ENCODE results near the gene STRA6.
"Not testable (repeated sequence)": the region's sequence is repeated elsewhere in the genome, so short reads cannot be mapped to it uniquely, and the experiment has no call there.

Gene STRA6

GRCh38 chr15:74179983-74180880 lies 22.4 kb downstream of the STRA6 start:
- no peak for DNase-seq (ENCODE audit: low spot score)

- no peak for DNase-seq (ENCODE audit: low spot score)
Observed at GRCh38 chr15:74179101-74179841, 23.3 kb downstream of the STRA6 start.

- DNase-seq (ENCODE audit: low spot score) = no peak
Observed at GRCh38 chr15:74178326-74179100, 24.1 kb downstream of the STRA6 start.

DNA sequence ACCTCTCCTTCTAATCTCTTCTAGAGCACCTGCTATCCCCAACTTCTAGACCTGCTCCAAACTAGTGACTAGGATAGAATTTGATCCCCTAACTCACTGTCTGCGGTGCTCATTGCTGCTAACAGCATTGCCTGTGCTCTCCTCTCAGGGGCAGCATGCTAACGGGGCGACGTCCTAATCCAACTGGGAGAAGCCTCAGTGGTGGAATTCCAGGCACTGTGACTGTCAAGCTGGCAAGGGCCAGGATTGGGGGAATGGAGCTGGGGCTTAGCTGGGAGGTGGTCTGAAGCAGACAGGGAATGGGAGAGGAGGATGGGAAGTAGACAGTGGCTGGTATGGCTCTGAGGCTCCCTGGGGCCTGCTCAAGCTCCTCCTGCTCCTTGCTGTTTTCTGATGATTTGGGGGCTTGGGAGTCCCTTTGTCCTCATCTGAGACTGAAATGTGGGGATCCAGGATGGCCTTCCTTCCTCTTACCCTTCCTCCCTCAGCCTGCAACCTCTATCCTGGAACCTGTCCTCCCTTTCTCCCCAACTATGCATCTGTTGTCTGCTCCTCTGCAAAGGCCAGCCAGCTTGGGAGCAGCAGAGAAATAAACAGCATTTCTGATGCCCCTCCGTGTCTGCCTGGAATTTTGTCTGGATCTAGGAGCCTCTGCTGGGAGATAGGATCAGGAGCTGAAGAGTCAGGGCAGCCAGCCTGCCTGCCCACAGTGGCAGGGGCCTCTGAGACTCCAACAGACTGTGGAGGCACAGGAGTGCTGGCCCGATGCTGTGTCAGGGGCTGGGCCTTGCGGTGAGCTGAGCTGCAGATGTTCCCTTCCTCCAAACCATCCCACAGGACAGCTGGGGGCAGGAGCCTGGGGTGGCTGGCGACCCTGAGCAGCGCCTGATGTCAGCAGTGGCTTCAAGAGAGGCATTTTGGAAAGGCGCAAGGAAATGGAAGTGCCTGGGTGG lies 26.0 kb downstream of the STRA6 start:
- no peak for DNase-seq (ENCODE audit: low spot score)

- DNase-seq (ENCODE audit: low spot score) = no peak
Observed at GRCh38 chr15:74175271-74176191, 27.1 kb downstream of the STRA6 start.

DNA sequence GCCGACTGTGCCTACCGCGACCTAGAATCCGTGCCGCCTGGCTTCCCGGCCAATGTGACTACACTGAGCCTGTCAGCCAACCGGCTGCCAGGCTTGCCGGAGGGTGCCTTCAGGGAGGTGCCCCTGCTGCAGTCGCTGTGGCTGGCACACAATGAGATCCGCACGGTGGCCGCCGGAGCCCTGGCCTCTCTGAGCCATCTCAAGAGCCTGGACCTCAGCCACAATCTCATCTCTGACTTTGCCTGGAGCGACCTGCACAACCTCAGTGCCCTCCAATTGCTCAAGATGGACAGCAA lies 27.7 kb downstream of the STRA6 start:
- DNase-seq (ENCODE audit: low spot score) = no peak

DNA sequence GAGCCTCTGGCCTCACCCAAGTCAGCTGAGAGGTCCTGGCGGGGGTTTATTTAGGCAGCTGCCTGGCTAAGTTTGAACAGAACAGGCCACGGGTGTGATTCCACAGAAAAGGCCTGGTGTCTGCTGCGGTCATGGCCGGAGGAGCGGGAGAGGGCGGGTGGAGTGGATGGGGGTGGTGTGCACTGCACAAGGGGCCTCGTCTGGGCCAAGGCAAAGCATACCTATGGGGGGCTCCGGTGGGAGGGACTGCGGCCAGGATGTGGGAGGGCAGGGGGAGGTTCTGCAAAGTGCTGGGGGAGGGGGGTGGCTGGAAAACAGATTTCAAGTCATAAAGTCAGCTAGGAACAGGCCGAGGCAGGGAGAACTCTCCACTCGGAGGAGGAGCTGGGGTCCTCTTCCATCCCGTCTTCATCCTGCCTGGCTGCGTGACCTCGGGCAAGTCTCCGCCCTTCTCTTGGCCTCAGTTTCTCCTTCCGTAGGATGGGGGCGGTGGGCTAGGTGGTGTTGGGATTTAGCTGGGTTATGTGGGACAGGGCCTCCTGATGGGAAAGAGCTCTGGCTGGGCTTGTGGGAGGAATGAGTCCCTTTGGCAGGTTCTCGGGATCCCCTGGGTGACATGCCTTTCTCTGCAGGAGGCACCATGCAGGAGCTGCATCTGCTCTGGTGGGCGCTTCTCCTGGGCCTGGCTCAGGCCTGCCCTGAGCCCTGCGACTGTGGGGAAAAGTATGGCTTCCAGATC lies 28.2 kb downstream of the STRA6 start:
- DNase-seq (ENCODE audit: low spot score) = no peak

DNA sequence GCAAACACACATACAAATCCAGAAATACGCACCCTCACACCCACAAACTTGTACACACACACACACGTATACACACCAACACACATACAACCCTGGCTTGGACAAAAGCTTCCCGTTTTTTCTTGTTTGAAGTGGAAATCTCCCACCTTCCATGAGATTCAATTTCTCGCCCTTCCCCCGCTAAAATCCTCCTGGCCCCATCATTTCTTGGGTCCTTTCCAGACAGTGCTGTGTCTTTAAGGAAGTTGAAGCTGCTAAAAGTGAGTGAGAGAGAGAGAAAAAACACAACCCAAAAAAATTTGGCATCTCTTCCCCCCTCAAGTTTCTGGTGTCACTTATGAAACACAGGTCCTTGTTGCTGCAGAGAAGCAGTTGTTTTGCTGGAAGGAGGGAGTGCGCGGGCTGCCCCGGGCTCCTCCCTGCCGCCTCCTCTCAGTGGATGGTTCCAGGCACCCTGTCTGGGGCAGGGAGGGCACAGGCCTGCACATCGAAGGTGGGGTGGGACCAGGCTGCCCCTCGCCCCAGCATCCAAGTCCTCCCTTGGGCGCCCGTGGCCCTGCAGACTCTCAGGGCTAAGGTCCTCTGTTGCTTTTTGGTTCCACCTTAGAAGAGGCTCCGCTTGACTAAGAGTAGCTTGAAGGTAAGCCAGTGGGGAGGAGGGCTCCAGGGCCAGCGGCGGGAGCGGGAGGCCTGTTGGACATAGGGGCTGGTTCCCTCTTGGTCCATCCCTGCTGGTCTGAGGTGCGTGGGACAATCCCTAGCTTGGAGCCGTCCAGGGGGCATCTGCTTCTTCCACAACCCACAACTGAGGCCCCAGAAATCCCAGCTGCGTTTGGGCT lies 29.0 kb downstream of the STRA6 start, which contains the start of gene ISLR:
TSS of gene ISLR (plus strand) at position 331 of the 839 bp plus-strand sequence. CDS start 1,149 bp downstream, outside the sequence.
- no peak for DNase-seq (ENCODE audit: low spot score)

DNA sequence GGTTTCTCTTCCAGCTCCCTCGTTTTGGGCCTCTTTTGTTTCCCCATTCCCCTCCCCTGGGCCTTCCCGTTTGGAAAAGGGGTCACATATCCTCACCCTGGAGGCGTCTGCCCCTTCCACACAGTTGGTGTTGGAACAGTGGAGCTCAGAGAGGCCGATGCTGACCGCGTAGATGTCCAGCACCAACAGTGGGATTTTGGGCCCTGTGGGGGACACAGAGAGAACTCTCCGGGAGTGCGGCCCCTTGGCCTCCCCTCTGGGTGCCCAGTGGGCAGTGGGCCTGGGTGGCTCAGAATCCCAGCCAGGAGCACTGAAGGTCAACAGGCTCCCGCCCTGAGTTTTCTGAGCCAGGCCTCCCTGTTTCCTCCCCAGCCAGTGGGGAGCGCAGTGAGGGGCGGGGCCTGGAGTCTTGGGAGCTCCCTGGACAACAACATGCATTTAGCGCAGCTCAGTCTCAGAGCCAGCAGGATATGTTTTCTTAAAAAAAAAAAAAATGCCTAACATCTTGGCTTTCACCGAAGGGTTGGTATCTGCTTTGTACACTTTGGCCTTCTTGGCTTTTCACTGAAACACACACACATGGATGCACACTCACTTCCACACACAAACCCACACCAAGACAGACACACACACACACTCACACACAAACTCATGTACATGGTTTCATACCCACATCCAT lies 29.7 kb downstream of the STRA6 start:
- no peak for DNase-seq (ENCODE audit: low spot score)

GRCh38 chr15:74171965-74172541 lies 30.5 kb downstream of the STRA6 start:
- no peak for DNase-seq (ENCODE audit: low spot score)

DNA sequence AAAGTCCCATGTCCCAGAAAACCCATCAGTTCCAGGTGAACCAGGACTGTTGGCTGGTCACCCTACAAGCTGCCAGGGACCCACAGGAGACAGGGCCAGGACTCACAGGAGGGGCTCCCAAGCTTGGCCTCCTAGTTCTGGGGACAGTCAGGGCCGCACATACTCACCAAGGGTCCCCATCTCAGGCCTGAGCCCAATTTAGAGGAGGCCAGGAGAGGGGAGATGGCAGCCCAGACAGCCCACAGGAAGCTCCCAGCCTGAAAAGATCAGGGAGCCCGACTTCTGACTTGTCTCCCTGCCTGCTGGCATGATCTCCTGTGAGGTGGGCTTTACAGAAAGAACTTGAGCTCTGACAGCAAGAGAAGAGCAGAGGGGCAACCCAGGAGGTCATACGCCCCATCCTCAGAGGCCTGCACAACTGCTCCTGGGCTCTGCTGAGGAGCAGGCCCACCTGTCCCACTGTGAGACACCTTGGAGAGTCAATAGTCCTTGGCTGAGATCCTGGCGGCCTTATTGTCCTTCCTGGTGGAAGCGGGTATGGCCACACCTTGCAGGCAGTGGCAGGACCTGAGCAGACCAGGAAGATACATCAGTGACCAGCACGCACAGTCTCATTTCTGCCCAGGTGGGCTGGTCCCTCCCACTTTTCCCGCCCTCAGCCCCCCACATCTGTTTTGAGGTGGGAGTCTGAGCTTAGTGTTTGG lies 31.6 kb downstream of the STRA6 start:
- DNase-seq (ENCODE audit: low spot score) = no peak

GRCh38 chr15:74170071-74170844 lies 32.3 kb downstream of the STRA6 start:
- no peak for DNase-seq (ENCODE audit: low spot score)

DNA sequence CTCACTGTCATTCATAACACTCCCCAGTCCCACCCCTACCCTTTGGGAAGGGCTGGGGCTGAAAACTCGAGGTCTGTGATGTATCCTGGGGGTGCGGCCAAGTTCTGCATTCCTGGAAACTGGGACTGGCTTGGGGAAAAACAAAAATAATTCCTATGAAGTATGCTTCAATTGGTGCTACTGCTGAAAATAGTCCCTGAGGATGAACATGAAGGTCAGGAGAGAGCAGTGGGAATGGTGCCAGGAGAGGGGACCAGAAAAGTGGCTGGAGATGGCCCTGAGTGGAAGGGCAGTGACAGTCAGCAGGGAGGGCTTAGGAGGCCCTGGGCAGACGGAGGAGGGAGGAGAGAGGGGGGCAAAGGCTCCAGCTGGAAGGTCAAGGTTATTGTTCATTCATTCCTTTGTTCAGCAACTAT lies 33.9 kb downstream of the STRA6 start:
- no peak for DNase-seq (ENCODE audit: low spot score)

- no peak for DNase-seq (ENCODE audit: low spot score)
Observed at GRCh38 chr15:74167891-74168331, 34.7 kb downstream of the STRA6 start.

DNA sequence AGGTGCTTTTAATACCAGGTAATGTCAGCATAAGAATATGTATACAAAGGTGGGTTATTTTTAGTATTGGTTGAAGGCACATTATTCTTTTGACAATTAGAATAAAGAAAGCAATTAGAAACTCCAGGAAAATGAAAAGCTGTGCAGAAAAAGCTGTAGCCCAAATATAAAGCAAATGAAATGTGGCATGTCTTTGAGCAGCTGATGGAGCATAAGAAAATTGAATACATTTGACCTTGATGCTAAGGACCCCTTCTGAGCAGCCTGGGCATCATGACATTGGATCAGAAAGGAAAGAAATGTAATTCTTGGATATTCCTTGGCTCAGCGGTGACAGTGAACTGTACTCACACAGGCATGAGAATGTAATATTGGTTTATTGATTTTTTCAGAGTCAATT lies 37.1 kb downstream of the STRA6 start:
- no peak for DNase-seq (ENCODE audit: low spot score)

GRCh38 chr15:74162195-74162536 lies 40.4 kb downstream of the STRA6 start:
- not testable (repeated sequence) for DNase-seq (ENCODE audit: low spot score)
